HL-60 (cell line): Measurements from ENCODE around the gene CYP27B1.

ENCODE experiments used
- DNase-seq, 2 experiments: peaks; one replicate each; pipeline ENCODE4 v3.0.0-alpha.2; 2010 to 2020; ENCODE audit warnings: low read depth in 1 of 2, low spot score in 1 of 2
- H3K27ac ChIP-seq: fragments of 250-450 bp; sonication (Bioruptor Pico); replicated peaks from 2 replicates; pipeline ENCODE4 v1.5.1; 2020; ENCODE audit warnings: mild to moderate bottlenecking, moderate library complexity
- H3K27me3 ChIP-seq: fragments of 250-450 bp; sonication (Bioruptor Pico); 2 replicates; pipeline ENCODE4 v1.5.1; 2021; ENCODE audit warnings: mild to moderate bottlenecking, moderate library complexity; ENCODE audit not compliant: insufficient read depth, poor library complexity, severe bottlenecking
- H3K4me3 ChIP-seq: replicated peaks from 2 replicates; pipeline ENCODE4 v1.5.1; 2011; ENCODE audit warnings: mild to moderate bottlenecking, control low read depth, low read length; ENCODE audit not compliant: insufficient read depth
- GABPA ChIP-seq: IDR thresholded peaks from 2 replicates; pipeline ENCODE4 v1.6.1; 2012; ENCODE audit warnings: low read depth
- POLR2AphosphoS5 ChIP-seq: IDR thresholded peaks from 2 replicates; pipeline ENCODE4 v1.6.1; 2012; ENCODE audit warnings: low read depth
- SPI1 ChIP-seq: IDR thresholded peaks from 2 replicates; pipeline ENCODE4 v1.6.1; 2012; ENCODE audit warnings: low read depth, mild to moderate bottlenecking, borderline replicate concordance
- TF ChIP-seq, protein P1 (sequence below): IDR thresholded peaks from one replicate; pipeline ENCODE4 v1.5.1; 2011; ENCODE audit warnings: low read length, control low read depth, inconsistent platforms; ENCODE audit not compliant: insufficient read depth
- TF ChIP-seq, protein P2 (sequence below): IDR thresholded peaks from 2 replicates; pipeline ENCODE4 v1.6.1; 2012; ENCODE audit warnings: low read depth; ENCODE audit not compliant: insufficient replicate concordance

Gene CYP27B1

DNA sequence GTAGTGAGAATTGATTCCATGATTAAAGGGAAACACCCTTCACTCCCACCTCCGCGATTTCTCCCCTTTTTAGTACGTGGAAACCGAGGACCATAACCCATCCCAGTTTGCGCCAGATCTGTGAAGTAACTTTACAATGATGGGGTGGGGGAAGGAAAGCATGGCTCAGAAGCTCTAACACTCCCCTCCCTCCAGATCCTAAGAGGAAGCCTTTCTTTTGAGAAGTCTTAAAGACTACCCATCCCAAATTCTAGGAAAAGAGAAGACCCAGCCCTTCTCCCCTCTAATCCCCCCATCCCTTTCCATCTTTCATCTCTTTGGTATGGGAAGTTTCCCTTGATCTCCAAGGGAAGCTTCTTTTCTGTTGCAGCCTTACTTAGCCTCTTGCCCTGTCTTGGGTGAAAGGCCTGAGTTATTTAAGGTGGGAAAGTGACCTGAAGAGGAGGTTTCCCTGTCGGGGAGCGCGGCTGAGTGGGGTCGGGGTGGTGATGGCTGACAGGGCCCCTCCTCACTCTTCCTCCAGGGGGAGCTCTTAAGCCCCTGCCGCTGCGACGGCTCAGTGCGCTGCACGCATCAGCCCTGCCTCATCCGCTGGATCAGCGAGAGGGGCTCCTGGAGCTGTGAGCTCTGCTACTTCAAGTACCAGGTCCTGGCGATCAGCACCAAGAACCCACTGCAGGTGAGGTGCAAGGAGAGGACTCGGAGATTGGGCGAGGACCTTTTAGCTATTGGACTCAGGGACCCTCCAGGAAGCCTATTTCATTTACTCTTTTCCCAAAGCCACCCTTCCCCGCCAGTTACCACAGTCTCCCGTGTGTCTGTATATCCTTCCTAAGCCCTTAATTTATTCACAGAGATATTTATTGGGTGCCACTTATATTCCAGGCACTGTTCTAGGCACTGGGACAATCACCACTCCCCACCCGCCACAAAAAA lies 10.2 kb downstream of the CYP27B1 start:
- Histone ChIP-seq H3K27ac (no peak overlapping the region), H3K27me3 (peaks cover 3% of the 10 kb centered on the region), H3K4me3 (peak overlapping the region; percentile 68)
- TF ChIP-seq GABPA = no peak; the same call in 1 of the 2 replicates
- TF ChIP-seq, protein P1, sequence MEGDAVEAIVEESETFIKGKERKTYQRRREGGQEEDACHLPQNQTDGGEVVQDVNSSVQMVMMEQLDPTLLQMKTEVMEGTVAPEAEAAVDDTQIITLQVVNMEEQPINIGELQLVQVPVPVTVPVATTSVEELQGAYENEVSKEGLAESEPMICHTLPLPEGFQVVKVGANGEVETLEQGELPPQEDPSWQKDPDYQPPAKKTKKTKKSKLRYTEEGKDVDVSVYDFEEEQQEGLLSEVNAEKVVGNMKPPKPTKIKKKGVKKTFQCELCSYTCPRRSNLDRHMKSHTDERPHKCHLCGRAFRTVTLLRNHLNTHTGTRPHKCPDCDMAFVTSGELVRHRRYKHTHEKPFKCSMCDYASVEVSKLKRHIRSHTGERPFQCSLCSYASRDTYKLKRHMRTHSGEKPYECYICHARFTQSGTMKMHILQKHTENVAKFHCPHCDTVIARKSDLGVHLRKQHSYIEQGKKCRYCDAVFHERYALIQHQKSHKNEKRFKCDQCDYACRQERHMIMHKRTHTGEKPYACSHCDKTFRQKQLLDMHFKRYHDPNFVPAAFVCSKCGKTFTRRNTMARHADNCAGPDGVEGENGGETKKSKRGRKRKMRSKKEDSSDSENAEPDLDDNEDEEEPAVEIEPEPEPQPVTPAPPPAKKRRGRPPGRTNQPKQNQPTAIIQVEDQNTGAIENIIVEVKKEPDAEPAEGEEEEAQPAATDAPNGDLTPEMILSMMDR = peak; percentile 94
- DNase-seq = peak in 1 of 2 experiments; percentile 67

DNA sequence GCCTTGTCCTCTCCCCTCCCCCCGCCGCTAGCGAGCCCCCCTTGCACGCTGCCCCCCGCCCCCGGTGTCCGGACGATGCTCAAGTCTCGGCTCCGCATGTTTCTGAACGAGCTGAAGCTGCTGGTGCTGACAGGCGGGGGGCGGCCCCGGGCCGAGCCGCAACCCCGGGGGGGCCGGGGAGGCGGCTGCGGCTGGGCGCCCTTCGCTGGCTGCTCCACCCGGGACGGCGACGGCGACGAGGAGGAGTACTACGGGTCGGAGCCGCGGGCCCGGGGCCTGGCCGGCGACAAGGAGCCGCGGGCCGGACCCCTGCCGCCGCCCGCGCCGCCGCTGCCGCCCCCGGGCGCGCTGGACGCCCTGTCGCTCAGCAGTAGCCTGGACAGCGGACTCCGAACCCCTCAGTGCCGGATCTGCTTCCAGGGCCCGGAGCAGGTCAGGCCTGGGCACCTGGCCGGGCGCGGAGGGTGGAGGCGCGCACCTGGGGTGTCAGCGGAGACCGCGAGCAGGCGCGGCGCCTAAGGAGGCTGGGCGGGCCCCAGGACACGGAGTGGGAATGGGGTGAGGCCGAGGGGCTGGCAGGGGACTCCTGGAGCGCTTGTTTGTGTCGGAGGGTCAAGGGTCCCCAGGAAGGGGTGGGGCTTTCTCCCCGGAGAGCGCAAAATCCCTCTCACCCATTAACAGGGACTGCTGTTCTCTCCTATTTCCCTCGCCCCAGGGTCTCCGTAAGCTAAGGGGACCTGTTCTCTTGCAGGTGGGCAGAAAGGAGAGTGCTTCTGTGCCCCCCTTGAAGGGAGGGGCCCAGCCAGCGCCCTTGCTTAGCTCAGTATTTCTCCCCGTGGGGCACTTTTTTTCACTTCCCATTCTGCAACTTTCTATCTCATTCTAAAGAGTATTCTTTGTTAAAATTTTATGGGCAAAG lies 11.2 kb downstream of the CYP27B1 start:
- Histone ChIP-seq H3K27me3 (peaks cover 3% of the 10 kb centered on the region), H3K4me3 (peak overlapping the region; percentile 68), H3K27ac (no peak overlapping the region)
- peak; percentile 26; the same call in 1 of the 2 replicates for TF ChIP-seq SPI1
- no peak for TF ChIP-seq GABPA
- DNase-seq = no peak

DNA sequence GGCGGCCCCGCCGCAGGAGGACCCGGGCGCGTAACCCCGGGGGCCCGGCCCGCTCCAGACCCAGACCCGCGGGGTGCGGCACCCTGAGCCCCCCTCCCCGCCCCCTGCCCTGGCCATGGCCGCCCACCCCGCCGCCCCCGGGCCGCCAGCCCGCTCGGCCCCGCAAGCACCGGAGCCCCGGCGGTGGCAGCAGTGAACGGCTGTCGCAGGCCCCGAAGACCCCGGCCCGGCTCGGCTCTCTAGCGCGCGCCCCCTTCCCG lies 11.8 kb downstream of the CYP27B1 start:
- H3K27me3 ChIP-seq = peaks cover 3% of the 10 kb centered on the region
- TF ChIP-seq, protein P1 = no peak
- no peak for TF ChIP-seq SPI1
- no peak for TF ChIP-seq POLR2AphosphoS5
- TF ChIP-seq, protein P2, sequence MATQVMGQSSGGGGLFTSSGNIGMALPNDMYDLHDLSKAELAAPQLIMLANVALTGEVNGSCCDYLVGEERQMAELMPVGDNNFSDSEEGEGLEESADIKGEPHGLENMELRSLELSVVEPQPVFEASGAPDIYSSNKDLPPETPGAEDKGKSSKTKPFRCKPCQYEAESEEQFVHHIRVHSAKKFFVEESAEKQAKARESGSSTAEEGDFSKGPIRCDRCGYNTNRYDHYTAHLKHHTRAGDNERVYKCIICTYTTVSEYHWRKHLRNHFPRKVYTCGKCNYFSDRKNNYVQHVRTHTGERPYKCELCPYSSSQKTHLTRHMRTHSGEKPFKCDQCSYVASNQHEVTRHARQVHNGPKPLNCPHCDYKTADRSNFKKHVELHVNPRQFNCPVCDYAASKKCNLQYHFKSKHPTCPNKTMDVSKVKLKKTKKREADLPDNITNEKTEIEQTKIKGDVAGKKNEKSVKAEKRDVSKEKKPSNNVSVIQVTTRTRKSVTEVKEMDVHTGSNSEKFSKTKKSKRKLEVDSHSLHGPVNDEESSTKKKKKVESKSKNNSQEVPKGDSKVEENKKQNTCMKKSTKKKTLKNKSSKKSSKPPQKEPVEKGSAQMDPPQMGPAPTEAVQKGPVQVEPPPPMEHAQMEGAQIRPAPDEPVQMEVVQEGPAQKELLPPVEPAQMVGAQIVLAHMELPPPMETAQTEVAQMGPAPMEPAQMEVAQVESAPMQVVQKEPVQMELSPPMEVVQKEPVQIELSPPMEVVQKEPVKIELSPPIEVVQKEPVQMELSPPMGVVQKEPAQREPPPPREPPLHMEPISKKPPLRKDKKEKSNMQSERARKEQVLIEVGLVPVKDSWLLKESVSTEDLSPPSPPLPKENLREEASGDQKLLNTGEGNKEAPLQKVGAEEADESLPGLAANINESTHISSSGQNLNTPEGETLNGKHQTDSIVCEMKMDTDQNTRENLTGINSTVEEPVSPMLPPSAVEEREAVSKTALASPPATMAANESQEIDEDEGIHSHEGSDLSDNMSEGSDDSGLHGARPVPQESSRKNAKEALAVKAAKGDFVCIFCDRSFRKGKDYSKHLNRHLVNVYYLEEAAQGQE = no peak
- TF ChIP-seq GABPA = no peak
- H3K27ac ChIP-seq = no peak overlapping the region
- DNase-seq = no peak
- H3K4me3 ChIP-seq = peak overlapping the region; percentile 68

DNA sequence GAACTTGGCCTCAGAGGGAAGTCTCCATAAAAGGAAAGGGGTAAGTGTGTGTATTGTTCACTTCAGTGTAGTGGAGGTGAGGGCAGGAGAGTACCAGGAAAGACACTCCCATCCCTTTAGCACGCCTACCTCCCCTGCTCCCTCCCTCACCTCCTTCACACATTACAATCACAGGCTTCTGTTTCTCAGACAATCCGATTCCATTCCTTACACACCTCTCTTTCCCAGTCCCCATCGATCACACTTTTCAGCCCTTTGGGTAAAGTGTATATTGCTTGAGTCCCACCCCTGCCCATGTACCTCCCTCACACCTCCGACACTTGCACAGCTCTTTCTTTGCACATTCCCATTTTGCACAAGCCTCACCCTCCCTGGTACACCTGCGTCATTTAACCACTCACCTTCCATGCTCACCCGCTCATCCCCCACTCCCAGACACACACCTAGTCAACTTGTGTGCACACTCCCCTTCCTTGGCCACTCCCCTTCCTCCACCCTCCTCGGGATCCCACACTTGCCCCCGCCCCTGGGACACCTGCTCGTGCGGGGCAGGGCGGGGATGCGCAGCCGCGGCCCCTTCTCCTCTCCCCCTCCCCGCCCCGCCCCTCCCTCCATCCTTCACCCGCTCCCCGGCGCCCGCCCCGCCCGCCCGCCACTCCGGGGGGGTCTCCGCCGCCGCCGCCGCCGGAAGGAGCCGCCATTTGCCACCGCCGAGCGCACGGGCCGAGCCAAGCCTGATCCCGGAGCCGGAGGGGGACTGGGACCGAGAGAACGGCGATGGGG lies 12.3 kb downstream of the CYP27B1 start, which contains the start of gene MARCHF9:
Gene MARCHF9 (plus strand): TSS at position 693 of the 783 bp plus-strand sequence. CDS start 426 bp downstream, outside the sequence.
- Histone ChIP-seq H3K27ac (no peak within 1 kb of the TSS), H3K27me3 (peaks cover 3% of the 10 kb centered on the region), H3K4me3 (peak within 1 kb of the TSS; percentile 68)
- DNase-seq = peak; percentile 63
- TF ChIP-seq, protein P1 = no peak
- TF ChIP-seq SPI1 (no peak), GABPA (no peak), POLR2AphosphoS5 (no peak)
- TF ChIP-seq, protein P2 = no peak
